ENCODE data around the gene SF1. TPM values are rescaled to one million over a fixed set of nuclear protein-coding genes. Genes with fewer than 3 reads are reported as not detected.
A peak's percentile ranks its signal among the peaks of the same experiment; 100 is the strongest.

The SF1 gene
- total and polyA plus RNA-seq, 10 donors: 54.2 to 585 (median 443) TPM

- TF ChIP-seq, protein P1, sequence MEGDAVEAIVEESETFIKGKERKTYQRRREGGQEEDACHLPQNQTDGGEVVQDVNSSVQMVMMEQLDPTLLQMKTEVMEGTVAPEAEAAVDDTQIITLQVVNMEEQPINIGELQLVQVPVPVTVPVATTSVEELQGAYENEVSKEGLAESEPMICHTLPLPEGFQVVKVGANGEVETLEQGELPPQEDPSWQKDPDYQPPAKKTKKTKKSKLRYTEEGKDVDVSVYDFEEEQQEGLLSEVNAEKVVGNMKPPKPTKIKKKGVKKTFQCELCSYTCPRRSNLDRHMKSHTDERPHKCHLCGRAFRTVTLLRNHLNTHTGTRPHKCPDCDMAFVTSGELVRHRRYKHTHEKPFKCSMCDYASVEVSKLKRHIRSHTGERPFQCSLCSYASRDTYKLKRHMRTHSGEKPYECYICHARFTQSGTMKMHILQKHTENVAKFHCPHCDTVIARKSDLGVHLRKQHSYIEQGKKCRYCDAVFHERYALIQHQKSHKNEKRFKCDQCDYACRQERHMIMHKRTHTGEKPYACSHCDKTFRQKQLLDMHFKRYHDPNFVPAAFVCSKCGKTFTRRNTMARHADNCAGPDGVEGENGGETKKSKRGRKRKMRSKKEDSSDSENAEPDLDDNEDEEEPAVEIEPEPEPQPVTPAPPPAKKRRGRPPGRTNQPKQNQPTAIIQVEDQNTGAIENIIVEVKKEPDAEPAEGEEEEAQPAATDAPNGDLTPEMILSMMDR (IDR thresholded peaks at IDR 0.05 in 8 of 11, conservative IDR thresholded peaks at IDR 0.05 in 3 of 11): no peak
- TF ChIP-seq POLR2A (IDR thresholded peaks at IDR 0.05) (no peak), POLR2AphosphoS5 (IDR thresholded peaks at IDR 0.05) (peak in 1 of 3 donors; percentile 6)
- Histone ChIP-seq H3K27ac (peak overlapping the region in 3 of 8 donors; percentile 85 to 89 (median 88)), H3K4me3 (peak overlapping the region in 3 of 8 donors; percentile 76 to 92 (median 80)), H3K9me3 (no peaks in the 10 kb centered on the region), H3K4me1 (peaks cover 6 to 48% (median 20%) of the 10 kb centered on the region in 6 donors), H3K27me3 (replicated peaks in 1 of 7) (peaks cover 0 to 42% (median 16%) of the 10 kb centered on the region in 7 donors), H3K36me3 (peaks cover 0 to 35% (median 22%) of the 10 kb centered on the region in 6 donors)
- DNase-seq: peak; percentile 56
- 49 to 64% (median 59%) methylated on average over 6 to 9 of the region's 9 CpGs for WGBS, 5 donors
- intact Hi-C loops (cut with DNase I; ENCODE audit: low total_unique reads): no loop called here
Measured at GRCh38 chr11:64723907-64724862, 54.2 kb downstream of the SF1 start.

GRCh38 chr11:64723117-64723906 is 55.0 kb downstream of the SF1 start, which contains the start of gene NRXN2:
NRXN2 (minus strand) TSS chr11:64723197; CDS start chr11:64713699, 9,498 bp downstream.
- TF ChIP-seq POLR2A (IDR thresholded peaks at IDR 0.05) (no peak), POLR2AphosphoS5 (IDR thresholded peaks at IDR 0.05) (peak; percentile 51 to 89 (median 67))
- TF ChIP-seq, protein P1 (IDR thresholded peaks at IDR 0.05 in 8 of 11, conservative IDR thresholded peaks at IDR 0.05 in 3 of 11): peak; percentile 86 to 98 (median 93)
- peaks cover 0 to 26% (median 13%) of the 10 kb centered on the region in 6 donors for H3K36me3 ChIP-seq
- H3K4me3 ChIP-seq: peak within 1 kb of the TSS; percentile 65 to 92 (median 77)
- peak; percentile 95 for DNase-seq
- H3K9me3 ChIP-seq: no peaks in the 10 kb centered on the region
- peaks cover 6 to 48% (median 20%) of the 10 kb centered on the region in 6 donors for H3K4me1 ChIP-seq
- H3K27ac ChIP-seq: peak within 1 kb of the TSS; percentile 45 to 89 (median 81)
- 1 to 8% (median 2%) methylated on average over 11 to 66 of the region's 66 CpGs for WGBS, 5 donors
- intact Hi-C loops (cut with DNase I; ENCODE audit: low total_unique reads): no loop called here
- H3K27me3 ChIP-seq (replicated peaks in 1 of 7): peaks cover 0 to 49% (median 22%) of the 10 kb centered on the region in 7 donors

GRCh38 chr11:64722141-64723065 is 55.9 kb downstream of the SF1 start:
- H3K9me3 ChIP-seq: no peaks in the 10 kb centered on the region
- peak; percentile 72 for DNase-seq
- H3K36me3 ChIP-seq: peaks cover 0 to 17% (median 4%) of the 10 kb centered on the region in 6 donors
- H3K27ac ChIP-seq: no peak overlapping the region
- intact Hi-C loops (cut with DNase I; ENCODE audit: low total_unique reads): no loop called here
- peaks cover 6 to 48% (median 20%) of the 10 kb centered on the region in 6 donors for H3K4me1 ChIP-seq
- H3K4me3 ChIP-seq: peak overlapping the region in 6 of 8 donors; percentile 65 to 92 (median 79)
- 10 to 26% (median 14%) methylated on average over 11 to 35 of the region's 36 CpGs for WGBS, 5 donors
- H3K27me3 ChIP-seq (replicated peaks in 1 of 7): peaks cover 0 to 58% (median 26%) of the 10 kb centered on the region in 7 donors
- TF ChIP-seq POLR2AphosphoS5 (IDR thresholded peaks at IDR 0.05): no peak
- TF ChIP-seq POLR2A (IDR thresholded peaks at IDR 0.05): no peak
- TF ChIP-seq, protein P1 (IDR thresholded peaks at IDR 0.05 in 8 of 11, conservative IDR thresholded peaks at IDR 0.05 in 3 of 11): no peak
